ENCODE data around the gene PHACTR3.

- no peak for TF ChIP-seq CTCF (IDR thresholded peaks at IDR 0.05)
- no peak for TF ChIP-seq ZFX (IDR thresholded peaks at IDR 0.05; ENCODE audit: borderline replicate concordance)
Measured at GRCh38 chr20:59622496-59622895, 18.2 kb downstream of the PHACTR3 start.
